HG03039 (cell line): ENCODE data around the gene ANO5.
"Not testable (repeated sequence)": the region's sequence is repeated elsewhere in the genome, so short reads cannot be mapped to it uniquely, and the experiment has no call there.

Experiments
- ATAC-seq: cut with Tn5 transposase; IDR thresholded peaks from one replicate; pipeline ENCODE4 v1.9.1; 2021; ENCODE audit warnings: mild to moderate bottlenecking, moderate library complexity; ENCODE audit not compliant: unreplicated experiment

The ANO5 gene

GRCh38 chr11:22199243-22199642 is 6.4 kb downstream of the ANO5 start:
- ATAC-seq = no peak

DNA sequence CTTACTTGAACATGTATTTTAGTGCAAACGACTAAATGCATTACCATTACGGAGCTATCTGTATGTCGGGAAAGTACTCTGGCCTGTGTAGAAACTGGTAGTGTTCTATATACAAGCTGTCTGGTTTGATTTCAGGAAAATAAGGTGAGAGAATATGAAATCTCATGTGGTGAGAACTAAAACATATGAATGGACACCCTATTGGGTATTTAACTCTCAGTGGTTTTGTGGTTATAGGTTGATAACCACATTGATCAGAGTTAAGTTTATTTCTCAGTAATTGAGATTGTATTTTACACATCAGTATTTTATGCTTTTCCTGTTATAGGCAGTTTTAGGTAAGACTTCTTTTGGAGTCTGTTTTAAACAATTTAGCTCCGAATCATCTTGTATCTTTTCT is 10.4 kb downstream of the ANO5 start:
- no peak for ATAC-seq

DNA sequence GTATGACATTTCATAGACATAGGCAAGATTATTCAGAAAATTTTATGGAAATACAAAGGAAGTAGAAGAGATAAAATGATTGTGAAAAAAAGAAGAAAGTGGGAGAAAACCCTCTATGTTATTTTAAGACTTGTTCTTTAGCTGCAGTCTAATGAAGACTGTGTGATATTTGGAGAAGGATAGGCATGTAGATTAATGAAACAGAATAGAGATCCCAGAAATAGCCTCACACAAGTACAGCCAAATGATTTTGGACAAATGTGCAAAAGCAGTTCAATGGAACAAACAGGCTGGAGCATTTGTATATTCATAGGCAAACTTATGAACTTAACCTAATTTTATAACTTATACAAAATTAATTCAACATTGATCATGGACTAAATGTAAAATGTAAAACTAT is 14.3 kb downstream of the ANO5 start:
- ATAC-seq = no peak

DNA sequence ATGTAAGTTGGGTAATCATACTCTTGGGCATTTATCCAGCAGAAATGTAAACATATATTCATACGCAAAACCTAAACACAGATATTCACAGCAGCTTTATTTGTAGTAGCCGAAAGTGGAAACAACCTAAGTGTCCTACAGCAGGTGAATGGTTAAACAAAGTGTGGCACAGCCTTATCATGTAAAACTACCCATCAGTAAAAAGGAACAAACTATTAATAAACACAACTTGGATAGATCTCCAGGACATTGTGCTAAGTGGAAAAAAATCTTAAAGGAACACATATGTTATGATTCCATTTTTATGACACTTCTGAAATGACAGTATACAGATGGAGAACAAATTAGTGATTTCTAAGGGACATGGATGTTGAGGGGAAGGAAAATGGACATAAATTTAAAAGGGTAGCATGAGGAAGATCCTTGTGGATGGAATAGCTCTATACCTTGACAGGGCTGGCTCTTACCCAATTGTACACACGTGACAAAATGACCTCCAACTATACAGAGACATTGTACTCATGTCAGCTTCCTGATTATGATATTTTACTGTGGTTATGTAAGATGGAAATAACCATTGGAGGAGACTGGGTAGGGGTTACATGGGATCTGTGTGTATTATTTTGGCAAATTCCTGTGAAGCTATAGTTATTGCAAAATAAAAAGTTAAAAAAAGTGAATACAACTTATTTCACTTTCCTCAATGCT is 15.4 kb downstream of the ANO5 start:
- no peak for ATAC-seq

DNA sequence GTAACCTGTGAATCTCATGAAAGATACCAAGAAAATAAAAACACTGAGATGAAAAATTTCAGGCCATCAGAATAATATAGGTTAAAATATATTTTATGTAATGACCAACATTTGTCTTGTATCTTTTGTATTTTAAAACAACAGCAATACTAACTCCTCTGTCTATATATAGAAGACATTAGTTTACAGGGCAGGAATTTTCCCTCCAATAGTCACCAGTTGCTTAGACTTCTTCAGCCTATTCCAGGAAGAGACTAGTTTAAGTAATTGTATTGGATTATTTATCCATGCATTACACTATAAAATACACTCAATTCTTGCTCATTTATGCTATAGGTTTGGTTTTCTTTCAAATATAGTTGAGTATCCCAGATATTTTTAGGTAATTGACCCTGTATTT is 24.1 kb downstream of the ANO5 start:
- no peak for ATAC-seq

DNA sequence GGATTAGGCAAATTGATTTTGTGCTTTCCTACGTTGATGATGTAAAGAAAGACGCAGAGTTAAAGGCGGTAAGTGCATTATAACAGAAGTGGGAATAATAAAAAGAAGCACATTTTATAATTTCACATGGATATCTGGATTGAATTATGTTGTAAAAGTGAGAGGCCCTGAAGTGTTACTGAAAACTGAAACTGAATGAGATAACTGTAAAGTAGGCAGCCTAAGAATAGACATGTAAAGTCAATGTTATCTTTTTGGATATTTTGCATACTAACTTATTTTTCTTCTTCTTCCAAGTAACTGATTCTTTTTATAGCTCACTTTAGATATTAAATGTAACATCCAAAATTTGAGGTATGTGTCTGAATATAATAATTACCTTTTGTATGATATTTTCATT is 28.3 kb downstream of the ANO5 start:
- ATAC-seq = no peak

- no peak for ATAC-seq
These were observed 32.3 kb downstream of the ANO5 start for GRCh38 chr11:22225190-22225589.

GRCh38 chr11:22234743-22235142 is 41.9 kb downstream of the ANO5 start:
- no peak for ATAC-seq

GRCh38 chr11:22244986-22245592 is 52.2 kb downstream of the ANO5 start:
- ATAC-seq = peak; percentile 93

DNA sequence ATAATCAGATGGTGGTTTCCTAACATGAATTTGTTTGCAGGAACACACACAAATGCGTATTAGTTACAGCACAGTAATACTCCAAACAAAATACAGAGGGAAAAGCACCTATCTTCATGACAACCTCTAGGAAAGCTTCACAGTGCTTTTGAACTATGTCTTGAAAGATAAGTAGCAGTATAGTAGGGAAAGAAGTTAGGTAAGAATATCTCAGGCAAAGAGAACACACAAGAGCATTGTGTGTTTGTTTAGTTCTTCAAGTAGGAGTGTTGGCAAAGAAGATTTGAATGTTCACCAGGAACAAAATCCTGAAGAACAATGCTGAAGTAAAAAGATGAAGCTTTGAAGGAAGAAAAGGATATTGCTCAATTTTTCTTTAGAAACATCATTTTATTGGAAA is 54.1 kb downstream of the ANO5 start:
- ATAC-seq = no peak

- ATAC-seq = no peak
These were observed 57.0 kb downstream of the ANO5 start for GRCh38 chr11:22249871-22250270.

DNA sequence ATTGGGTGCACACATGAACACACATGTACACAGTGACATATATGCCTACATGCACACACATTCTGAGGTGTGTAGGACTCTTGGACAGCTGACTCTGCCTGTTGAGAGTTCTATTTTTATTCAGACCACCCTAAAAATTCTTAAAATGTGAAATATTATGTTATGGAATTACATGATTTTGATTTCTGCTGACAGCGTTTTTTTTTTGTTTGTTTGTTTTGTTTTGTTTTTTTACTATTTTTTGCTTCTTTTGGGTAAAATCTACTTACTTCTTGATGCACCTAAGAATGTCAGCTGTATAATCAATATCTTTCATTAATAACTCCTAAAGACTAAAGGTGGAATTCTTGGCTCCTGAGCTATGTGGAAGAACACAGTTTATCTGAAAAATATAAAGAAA is 64.0 kb downstream of the ANO5 start:
- ATAC-seq = no peak

GRCh38 chr11:22263613-22264012 is 70.7 kb downstream of the ANO5 start:
- no peak for ATAC-seq

- ATAC-seq = not testable (repeated sequence)
These were observed 76.2 kb downstream of the ANO5 start for GRCh38 chr11:22268983-22269624.

DNA sequence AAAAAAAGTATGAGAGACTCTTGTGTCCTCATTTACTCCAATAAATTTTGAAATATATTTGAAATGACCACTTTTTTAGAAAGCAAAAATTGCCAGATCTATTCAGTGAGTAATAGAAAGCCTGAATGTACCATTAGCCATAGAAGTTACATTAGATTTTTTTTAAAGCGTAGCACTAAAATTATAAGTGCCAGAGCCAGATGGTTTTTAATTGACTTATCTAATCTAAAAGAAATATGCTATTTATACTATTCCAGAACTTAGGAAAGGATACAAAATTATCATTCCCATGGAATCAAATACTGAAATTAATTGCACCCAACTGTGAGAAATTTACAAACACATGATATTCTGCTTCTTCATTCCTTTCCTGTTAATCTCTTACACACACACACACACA is 80.9 kb downstream of the ANO5 start:
- no peak for ATAC-seq

- ATAC-seq = no peak
These were observed 82.7 kb downstream of the ANO5 start for GRCh38 chr11:22275600-22275999.

DNA sequence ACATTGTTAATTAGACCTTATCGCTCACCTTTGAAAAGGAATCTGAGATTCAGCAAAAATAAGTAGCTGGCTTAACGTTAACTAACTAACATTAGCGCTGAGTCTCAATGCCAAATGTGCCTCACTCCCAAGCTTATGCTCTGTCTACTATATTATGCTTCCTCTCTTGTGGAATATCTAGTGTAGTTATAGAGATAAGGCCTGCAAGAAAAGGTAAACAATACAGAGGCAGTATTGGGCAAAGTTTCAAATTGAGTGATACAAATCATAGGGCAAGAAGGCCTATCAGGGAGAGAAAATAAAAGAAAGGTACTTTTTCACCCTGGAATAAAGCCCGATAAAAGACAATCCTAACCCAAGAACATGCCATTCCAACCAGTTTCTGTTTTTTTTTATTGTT is 83.7 kb downstream of the ANO5 start:
- no peak for ATAC-seq

- ATAC-seq = not testable (repeated sequence)
These were observed 92.1 kb downstream of the ANO5 start for GRCh38 chr11:22284991-22285390.

DNA sequence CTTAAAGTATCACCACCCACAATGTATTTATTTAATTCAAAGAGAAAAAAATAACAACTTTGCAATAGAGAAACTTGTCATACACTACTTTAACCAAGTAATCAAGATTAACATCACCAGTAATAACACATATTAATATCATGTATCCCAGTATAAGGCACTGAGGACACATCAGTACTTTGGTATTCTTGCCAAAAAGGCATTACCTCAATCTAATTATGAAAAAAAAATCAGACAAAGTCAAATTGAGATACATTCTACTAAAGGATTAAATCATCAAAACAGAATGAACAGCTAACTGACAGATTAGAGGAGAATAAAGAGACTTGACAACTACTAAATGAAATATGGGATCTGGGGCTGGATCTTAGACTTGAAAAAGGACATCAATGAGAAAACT is 109.5 kb downstream of the ANO5 start:
- ATAC-seq = no peak

DNA sequence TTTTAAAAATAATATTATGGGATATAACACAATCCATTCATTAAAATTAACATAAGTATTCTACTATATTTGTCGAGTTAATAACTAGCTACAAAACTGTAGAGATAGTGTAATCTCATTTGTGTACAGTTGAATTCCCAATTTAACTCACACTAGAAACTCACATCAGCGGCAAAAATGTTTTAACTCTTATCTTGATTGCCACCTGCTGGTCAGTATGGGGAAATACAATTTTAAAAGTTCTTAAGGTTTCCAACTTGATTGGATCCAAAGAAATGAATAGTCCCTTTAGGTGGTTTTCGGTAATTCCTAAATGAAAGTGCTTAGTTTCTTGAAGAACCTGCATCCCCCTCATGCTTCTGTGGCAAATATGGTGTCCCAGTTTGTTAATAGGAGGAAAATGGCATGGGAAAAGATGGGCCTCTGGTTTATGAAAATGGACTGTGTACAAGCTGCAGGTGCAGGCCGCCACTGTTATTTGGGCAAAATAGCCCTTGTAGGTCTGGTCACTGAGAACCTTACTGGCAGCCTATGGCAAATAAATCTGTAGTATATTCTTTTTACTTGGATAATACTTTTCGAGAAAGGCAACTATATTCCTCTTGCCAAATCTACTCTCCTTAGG is 111.6 kb downstream of the ANO5 start:
- ATAC-seq = no peak

- no peak for ATAC-seq
These were observed 124.8 kb downstream of the ANO5 start for GRCh38 chr11:22317656-22318055.

DNA sequence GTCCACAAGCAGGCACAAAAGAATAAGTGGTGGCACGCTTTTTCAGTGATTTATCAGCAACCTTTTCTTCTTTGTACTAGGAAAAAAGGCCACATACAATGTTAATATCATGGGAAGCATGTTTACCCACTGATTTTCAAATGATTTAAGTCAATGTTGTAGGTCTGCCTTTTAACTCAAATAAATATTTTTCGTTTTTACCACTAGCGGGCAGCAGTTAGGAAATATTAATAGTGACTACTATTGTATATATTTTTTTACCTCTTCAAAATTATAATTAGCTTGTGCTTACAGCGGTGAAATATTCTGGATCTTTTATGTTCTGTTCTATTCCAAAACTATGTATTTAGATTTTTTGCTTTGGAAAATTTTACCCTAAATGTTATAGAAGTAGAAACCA is 138.9 kb downstream of the ANO5 start:
- no peak for ATAC-seq
